Measurements from ENCODE around the gene AMHR2.
A peak's percentile ranks its signal among the peaks of the same experiment; 100 is the strongest.

The AMHR2 gene

GRCh38 chr12:53453953-53454640 lies 30.4 kb downstream of the AMHR2 start:
- DNase-seq, result no peak

GRCh38 chr12:53454707-53455106 lies 31.1 kb downstream of the AMHR2 start:
- no peak for DNase-seq

- DNase-seq, result no peak
Measured at GRCh38 chr12:53456654-53457366, 33.2 kb downstream of the AMHR2 start.

GRCh38 chr12:53459097-53459496 lies 35.4 kb downstream of the AMHR2 start:
- DNase-seq, result no peak

- no peak for DNase-seq
Measured at GRCh38 chr12:53461059-53461458, 37.4 kb downstream of the AMHR2 start.

GRCh38 chr12:53461591-53461990 lies 37.9 kb downstream of the AMHR2 start:
- no peak for DNase-seq

- no peak for DNase-seq
Measured at GRCh38 chr12:53462935-53463334, 39.3 kb downstream of the AMHR2 start.

- DNase-seq, result no peak
Measured at GRCh38 chr12:53463802-53464560, 40.3 kb downstream of the AMHR2 start.

- no peak for DNase-seq
Measured at GRCh38 chr12:53464685-53465418, 41.2 kb downstream of the AMHR2 start.

GRCh38 chr12:53465679-53466078 lies 42.0 kb downstream of the AMHR2 start:
- no peak for DNase-seq

- no peak for DNase-seq
Measured at GRCh38 chr12:53466640-53467039, 43.0 kb downstream of the AMHR2 start.

- DNase-seq, result no peak
Measured at GRCh38 chr12:53467082-53467481, 43.4 kb downstream of the AMHR2 start.

GRCh38 chr12:53467880-53468279 lies 44.2 kb downstream of the AMHR2 start:
- DNase-seq, result no peak

- no peak for DNase-seq
Measured at GRCh38 chr12:53468282-53468681, 44.6 kb downstream of the AMHR2 start.

- no peak for DNase-seq
Measured at GRCh38 chr12:53472056-53472582, 48.5 kb downstream of the AMHR2 start.

GRCh38 chr12:53474077-53474476 lies 50.4 kb downstream of the AMHR2 start:
- no peak for DNase-seq

- DNase-seq, result peak; percentile 22
Measured at GRCh38 chr12:53474819-53475218, 51.2 kb downstream of the AMHR2 start.

GRCh38 chr12:53476769-53477209 lies 53.1 kb downstream of the AMHR2 start:
- peak; percentile 40 for DNase-seq

GRCh38 chr12:53478865-53479264 lies 55.2 kb downstream of the AMHR2 start:
- DNase-seq, result no peak

- DNase-seq, result no peak
Measured at GRCh38 chr12:53479331-53479730, 55.7 kb downstream of the AMHR2 start.

- no peak for DNase-seq
Measured at GRCh38 chr12:53480491-53481442, 57.1 kb downstream of the AMHR2 start.
